Dermis blood vessel endothelial cell (primary cell): ENCODE results near the gene OCA2. TPM values are rescaled to one million over a fixed set of nuclear protein-coding genes. Genes with fewer than 3 reads are reported as not detected.

ENCODE experiments used
- DNase-seq: peaks from one replicate; pipeline ENCODE4 v3.0.0; 2010
- total RNA-seq: library from RNA; depleted of rRNA; stranded (reverse); fragments of >200 nt; gene quantifications from 2 replicates; pipeline ENCODE4 v1.2.3, GENCODE V29; 2014

Gene OCA2
- total RNA-seq, 1 donor from 2014 or later = not detected

DNA sequence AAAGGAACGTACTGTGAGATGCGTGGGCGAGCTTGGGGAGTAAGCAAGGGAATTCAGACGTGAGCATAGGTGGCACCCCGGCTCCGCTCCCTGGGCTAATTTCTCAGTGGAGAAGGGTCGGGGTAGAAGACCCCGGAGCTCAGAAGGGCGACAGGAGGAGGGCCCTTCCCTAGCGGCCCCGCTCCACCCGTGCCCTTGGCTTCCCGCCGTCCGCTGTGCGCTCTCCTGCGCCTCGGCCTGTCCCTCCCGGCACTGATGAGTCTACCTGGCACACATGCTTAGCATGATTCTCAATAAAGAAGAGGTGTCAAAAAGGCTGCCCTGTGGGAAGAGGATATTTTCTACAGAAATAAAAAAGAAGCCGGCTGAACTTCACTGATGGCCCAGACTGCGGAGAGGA is 292.7 kb downstream of the OCA2 start:
- DNase-seq = no peak

DNA sequence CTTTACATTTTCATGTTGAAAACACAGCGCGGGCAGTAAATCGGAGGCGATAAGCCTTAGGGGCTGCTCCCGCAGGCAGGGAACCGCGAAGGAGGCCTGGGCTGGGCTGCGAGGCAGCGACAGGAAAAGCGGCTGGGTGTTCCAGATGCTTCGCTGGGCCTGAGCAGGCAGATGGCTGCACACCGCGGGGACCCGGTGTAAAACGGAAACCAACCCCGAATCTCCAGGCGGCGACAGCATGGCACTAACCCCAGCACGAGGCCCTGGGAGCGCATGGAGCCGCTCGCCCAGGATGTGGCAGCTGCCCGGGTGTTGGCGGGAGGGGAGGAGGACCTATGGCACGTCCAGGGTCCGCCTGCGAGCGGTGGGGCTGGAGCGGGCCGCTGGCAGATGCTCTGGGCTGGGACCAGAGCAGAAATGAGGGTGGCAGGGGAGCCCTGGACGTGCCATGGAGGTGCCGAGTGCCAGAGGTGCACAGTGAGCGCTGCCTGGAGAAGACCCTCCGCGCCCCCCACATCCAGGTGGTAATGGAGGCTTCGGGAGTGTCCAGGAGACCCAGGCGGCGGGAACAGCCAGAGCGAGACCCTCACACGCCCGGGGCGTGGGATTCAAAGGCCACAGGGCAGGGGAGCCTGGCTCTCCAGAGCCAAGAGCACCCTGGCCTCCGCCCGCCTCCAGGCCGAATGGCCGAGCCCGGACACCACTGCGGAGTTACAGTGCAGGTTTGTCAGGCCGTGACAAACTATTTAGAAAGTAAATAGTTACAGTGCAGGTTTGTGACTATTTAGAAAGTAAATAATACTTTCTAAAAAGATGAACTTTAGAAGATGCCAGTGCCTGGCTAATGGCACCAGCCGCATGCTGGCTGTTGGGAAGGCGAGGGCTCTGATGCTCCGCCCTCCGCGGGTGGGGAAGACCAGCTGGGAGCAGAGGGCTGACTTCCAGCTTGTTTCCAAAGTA is 293.6 kb downstream of the OCA2 start:
- no peak for DNase-seq

DNA sequence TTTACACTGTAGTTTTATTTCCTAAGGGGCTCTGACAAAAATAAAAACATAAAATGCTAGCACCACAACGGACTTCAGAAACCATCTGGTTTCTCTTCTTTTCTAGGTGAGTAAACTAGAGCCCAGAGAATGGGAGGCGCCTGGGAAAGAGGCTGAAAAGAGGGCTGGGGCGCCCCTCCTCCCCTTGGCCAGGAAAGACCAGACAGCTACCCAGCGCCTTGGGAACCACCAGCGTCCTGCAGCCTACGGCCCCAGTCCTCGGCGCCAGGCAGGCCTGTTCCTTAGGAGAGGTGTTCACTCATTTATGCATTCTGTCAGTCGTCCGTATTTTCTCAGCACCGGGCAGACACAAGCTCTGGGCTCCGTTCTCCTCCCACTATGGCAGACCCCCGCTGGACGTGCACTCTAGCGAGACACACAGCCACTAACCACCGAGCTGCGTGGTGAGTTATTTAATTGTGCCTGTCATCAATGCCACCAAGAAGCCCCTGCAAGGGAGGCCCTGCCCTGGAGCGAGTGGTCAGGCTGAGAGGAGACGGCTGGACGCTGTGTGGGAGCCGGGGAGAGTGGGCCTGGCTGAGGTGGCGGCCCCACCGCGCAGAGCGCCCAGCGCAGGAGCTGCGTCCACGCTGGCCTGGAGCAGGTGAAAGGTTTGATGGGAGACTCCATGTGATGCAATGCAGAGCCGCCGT is 294.4 kb downstream of the OCA2 start:
- no peak for DNase-seq

DNA sequence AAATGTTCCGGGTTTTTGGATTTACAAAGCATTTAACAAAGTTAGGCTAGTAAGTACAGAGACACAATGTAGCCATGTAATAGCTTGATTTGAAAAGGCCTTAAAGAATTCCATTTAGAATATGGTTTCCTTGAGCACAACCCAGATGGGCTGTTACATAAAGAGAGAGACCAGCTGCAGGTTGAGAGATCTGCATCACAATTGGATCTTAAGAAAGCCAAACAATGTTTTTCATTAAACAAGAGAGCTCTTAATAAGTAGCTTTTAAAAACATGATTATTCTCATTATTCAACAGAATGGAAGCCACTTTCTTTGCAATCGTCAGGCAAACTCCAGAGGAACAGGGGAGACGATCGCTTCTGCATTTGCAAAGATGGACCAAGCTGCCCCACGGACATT is 300.3 kb downstream of the OCA2 start:
- no peak for DNase-seq

DNA sequence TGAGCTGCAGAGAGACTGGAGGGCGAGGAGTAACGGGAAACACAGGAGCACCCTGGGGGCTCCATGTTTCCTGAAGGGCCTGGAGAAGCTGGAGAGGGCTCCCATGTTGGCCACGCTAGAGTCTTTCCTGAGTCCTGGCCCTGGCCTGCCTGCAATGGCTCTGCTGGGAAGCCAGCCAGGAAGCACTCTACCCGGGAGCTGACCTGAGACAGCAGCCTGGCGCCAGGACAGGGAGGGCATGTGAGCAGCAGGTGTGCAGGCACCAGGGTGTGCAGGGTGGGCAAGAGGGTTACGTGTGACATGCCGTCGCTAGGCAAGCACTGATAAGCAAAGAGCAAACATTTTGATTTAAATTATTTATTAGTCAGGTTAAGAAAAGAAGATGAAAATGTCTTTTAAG is 301.4 kb downstream of the OCA2 start:
- DNase-seq = no peak

DNA sequence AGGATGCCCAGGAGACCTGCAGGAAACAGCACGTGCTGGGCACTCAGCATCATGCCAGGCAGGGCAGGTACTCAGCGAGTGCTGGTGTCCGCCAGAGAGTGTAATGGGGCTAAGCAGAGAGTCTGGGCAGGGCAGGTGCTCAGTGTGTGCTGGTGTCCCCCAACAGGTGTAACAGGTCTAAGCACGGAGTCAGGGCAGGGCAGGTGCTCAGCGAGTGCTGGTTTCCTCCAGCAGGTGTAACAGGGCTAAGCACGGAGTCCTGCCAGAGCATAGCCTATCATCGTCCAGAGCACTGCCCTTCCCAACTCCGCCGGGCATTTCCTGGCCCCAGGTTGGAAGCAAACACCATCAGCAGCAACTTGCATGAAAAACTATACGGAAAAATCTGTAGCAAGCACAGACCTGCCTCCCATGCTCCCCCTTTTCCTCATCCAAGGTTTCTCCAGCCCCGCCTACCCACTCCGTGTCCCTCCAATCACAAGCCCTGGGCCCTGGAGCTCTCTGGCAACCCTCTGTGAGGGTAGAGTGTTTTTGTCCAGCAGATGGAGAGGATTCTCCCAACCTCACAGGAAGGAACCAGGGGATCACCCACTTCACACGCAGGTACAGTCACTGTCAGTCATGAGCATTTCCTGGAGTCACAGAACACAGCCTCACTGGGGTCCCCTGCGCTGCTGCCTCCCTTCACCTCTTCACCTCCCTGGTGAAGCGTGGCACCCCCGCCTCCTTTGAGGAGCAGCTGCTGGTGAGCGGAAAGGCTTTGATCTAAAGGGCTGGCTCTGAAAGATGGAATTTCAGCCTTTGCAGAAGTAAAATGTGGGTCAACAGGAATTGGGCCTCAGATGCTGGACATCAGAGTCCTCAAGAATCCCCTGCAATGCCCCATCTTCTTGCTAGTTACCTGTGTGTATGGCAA is 302.5 kb downstream of the OCA2 start:
- no peak for DNase-seq

DNA sequence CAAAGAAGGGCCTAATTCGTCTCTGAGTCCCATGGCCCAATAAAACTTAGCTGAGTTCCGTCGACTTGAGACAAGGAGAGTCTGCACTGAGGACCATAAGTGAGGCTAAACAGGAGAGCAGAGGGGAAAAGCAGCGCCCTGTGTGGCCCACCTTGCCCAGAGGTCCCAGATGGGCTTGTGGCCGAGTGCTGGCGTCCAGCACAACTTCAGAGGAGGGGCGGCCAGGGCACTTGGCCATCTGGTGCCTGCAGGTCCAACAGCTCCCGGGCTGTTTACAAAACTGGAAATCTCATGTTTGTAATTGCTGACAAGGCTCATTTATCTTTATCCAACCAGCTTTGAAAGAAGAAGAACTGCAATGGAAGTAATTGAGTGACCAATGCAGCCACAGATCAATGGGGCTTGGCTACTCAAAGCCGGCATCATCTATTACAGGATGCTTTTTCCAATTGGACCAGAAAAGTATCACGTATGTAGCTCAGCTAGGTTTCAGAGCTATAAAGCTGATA is 306.3 kb downstream of the OCA2 start:
- no peak for DNase-seq

DNA sequence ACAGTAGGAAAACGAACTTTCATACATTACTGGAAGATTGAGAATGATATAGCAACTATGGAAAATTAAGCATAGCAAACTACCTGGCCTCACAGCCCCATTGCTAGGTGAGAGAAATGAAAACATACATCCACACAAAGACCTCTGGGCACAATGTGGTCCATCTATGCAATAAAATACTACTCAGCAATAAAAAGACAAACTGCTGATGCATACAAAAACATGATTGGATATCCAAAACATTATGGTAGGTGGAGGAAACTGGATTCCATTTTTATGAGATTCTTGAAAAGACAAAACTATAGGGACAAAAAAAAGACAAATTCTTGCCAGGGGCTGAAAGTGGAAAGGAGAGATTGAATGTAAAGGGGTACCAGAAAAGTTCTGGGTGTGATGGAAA is 308.8 kb downstream of the OCA2 start:
- no peak for DNase-seq

DNA sequence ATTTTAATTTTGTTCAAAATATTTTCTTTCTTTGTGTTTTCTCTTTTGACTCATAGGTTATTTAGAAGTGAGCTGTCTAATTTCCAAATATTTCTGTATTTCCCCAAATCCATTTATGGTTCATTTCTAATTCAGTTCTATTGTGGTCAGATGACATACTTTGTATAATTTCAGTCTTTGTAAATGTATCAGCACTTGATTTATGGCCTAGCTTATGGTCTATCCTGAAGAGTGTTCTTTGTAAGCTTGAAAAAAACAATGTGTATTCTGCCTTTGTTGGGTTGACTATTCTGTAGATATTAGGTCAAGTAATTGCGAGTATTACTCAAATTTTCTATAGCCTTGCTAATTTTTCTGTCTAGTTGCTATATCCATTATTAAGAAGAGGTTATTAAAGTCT is 311.2 kb downstream of the OCA2 start:
- DNase-seq = no peak

DNA sequence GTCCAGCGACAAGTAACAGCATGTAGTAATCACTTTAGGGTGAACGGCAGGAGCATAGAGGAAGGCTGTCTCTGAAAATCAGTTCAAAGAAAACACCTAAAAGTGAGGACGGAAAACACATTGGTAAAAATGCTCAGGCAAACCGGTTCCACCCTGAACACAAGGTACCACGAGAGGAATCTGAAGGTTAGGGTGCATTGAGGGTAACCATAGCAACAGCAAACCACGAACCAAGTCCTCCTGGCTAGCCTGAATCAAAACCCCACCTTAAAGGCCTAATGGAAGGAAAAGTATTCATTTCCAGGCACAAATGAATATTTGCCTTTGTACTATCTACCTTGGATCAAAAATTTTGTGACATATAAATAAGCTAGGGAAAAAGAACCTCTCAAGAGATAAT is 315.0 kb downstream of the OCA2 start:
- no peak for DNase-seq

DNA sequence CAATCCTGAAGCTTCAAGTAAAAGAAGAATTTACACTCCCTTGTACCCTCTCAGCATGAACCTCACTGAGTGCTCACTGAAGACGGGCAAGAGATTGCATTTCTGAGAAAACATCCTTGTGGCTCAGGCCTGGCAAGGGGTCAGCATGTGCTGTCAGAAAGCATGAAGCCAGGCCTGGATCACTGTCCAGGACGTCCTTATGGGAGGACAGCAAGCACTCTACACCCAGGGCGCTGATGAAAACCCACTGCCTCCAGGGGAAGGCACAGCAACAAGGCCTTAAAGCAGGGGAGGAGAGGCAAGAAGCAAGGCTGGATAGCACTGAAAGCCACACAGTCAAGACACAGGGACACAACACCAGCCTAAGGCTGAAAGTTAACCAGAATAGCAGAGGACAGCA is 315.4 kb downstream of the OCA2 start:
- no peak for DNase-seq

DNA sequence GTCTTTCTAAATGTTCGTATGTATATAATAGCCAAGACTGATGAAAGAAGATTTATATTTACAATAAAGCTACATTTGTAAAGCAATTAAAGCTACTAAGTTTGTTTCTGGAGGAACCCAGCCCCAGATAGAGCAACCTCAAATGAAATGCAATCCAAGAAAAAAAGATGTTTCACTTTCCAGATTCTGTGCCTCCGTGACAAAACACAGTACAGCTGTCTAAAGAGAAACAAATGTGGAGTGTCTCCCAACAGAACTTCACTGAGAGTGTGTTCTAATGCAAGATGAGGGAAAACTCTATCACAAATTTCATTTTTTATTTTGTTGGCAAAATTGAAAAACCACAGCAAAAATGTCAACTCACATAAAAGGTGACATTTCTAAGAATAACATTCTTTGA is 317.0 kb downstream of the OCA2 start:
- DNase-seq = no peak

DNA sequence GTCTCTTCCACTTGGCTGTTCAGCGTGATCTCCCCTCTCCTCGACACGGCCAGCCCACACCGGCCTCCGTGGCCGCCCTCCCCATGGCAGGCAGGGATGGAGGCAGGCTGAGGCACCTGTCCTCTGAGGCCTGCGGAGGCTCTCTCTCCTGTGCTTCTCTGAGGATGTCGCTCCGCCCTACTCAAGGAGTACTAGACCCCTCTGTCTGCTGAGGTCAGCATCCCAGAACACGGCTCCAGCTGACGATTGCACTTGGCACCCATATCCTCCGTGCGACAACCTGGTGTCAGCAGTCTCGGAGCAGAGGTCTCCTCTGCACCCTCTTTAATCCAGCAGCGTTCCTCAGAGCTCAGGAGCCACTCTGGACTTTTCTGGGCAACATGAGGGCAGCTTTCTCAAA is 322.6 kb downstream of the OCA2 start:
- DNase-seq = no peak

DNA sequence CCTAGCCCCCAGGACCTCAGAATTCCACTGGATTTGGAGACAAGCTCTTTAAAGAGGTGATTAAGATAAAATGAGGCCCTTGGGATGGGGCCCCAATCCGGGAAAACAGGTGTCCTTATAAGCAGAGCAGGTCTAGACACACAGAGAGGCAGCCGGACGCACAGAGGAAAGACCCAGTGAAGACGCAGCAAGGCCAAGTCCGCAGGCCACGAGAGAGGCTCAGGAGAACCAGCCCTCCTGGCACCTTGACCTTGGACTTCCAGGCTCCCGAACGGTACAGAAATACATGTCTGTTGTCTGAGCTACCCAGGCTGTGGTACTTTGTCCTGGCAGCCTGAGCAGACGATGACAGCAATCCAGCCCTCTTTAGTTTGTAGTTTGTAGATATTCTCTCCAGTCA is 324.5 kb downstream of the OCA2 start:
- no peak for DNase-seq

DNA sequence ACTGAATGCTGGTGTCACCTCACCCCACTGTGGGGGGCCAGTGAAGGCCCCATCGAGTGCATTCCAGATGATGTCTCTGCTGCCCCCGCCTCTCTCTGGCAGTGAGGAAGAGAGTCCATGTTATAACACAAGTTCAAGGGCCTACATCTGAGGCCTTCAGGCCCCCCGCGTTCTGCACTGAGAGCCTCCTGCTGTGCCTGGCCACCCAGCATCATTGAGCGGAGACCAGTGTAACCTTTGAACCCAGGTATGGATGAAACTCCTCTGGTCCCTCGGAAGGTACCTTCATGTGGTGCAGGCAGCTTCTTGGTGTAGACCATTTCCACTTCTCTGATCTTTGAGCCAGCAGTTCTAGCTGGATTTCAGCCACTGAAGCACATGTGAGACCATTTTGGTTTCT is 324.9 kb downstream of the OCA2 start:
- no peak for DNase-seq

DNA sequence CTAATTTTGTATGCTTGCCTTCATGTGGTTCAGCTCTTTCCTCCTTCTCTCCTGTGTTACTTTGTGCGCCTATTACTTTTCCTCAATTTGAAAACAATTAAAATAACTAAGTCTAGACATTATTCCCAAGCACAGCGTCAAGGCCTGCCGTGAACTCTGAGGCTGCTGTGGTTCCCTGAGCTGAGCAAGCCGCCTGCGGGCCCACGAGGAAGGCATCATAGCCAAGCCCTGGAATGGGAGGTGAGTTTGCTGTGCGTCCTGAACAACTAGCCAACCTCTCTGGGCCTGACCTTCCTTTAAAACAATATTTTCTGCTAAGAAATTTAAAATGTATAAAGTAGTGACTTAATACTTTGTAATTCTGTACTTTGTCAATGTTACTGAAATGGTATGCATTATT is 327.2 kb downstream of the OCA2 start:
- no peak for DNase-seq

DNA sequence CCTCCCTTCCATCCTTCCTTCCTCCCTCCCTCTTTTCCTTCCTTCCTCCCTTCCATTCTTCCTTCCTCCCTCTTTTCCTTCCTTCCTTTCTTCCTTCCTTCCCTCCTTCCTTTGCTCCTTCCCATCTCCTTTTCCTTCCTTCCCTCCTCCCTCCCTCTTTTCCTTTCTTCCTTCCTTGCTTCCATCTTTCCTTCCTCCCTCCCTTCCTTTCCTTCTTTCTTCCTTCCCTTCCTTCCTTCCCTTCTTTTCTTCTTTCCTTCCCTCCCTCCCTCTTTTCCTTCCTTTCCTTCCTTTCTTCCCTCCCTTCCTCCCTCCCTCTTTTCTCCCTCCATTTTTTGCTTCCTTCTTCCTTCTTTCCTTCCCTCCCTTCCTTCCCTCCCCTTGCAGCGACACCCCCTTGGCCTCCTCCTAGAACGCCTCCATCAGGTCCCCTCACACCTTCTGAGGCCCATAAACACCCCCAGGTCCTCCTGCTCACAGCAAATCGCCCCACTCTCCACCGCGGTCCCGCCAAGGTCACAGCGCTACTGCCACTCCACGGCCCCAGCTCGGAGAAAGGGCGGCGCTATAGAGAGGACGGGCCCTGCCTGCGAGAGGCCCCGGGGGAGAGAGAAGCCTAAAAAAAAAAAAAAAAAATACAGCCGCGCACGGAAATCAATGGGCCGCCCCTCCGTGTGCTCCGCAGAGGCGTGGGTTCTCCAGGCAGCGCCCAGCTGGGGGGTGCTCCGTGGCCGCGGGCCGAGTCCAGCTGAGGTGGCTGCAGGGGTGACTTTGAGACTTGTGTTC is 328.2 kb downstream of the OCA2 start:
- no peak for DNase-seq

DNA sequence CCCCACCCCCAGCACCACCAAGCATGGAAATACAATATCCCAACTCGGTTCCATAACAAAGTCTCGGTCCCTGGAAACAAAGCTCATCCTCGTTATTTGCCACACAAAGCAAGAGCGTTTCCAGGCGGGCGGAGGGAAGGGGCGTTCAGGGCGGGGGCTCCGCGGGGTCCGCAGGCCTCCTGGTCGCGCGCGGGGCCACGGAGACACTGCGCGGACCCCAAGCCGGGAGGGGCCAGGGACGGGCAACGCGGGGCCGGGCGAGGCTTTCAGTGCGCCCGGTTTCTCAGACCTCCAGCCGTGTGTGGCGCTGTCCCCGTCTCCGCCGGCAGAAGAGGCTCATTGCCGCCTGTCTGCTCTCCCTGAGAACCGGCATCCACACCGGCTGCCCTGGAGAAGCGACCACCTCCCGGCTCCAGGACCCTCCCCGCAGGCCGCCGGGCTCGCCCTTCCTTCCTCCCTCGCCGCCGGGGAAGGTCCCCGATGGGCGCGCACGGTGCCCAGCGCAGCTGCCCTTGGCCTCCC is 329.0 kb downstream of the OCA2 start:
- DNase-seq = no peak

DNA sequence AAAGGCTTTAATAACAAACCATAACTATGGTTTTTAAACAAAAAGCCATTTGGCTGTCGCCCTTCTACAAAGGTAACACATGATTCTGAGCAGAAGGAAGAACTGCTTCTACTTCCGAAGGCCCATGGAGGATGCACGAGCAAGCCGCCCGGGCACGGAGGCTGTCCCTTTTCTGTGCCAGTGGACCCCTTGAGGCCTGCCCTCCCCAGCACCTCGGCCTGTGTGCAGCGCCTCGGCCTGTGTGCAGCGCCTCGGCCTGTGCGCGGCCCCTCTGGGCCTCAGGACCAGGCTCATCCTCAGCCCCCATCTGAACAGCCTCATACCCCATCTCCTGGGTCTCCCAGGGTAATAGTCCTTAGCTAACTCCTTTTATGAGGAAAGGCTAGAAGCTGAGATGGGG is 329.5 kb downstream of the OCA2 start:
- no peak for DNase-seq

DNA sequence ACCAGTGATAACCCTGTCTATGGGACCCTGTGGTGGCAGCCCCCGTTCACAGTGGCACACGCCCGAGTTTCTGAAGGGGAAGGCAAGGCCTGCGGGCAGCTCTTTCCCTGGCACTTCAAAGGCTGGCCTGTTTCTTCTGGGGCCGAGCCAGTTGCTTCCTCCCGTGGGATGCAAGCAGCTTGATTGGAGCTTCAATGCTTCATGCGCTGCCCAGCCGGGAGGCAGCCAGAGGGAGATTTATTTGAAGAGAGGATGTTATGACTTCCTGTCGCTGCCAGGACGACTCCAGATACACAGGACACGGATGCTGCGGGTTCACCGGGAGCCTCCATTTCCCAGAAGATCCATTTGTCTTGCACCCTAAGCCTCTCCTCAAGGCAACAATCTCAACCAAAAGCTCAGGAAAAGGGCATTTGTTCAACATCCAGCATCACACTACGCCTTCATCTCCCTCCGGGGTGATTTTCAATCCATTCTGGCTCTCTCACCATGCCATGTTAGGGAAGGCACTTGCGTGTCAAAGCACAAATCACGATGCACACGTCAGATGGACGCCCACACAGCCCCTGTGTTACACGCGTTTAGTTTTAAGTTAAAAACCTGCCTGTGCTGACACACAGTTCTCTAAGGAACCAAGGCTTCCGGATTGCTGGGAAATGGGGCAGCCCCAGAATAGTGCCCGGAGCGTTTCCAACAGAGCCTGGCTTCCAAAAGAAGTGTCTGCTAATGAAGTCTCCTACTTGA is 330.2 kb downstream of the OCA2 start:
- no peak for DNase-seq
